AML-193 (cell line): ENCODE results near the gene REN.

Experiments
- DNase-seq, 2 experiments: peaks; one replicate each; lab custom pipeline; 2025; lab: John Stamatoyannopoulos, UW

REN gene

GRCh38 chr1:204131978-204132377 lies 34.2 kb downstream of the REN start:
- DNase-seq, result no peak

GRCh38 chr1:204130981-204131892 lies 34.9 kb downstream of the REN start:
- no peak for DNase-seq

- no peak for DNase-seq
Measured at GRCh38 chr1:204130178-204130577, 36.0 kb downstream of the REN start.

GRCh38 chr1:204128964-204129896 lies 36.9 kb downstream of the REN start:
- peak; percentile 5 to 47 for DNase-seq

- DNase-seq, result no peak
Measured at GRCh38 chr1:204128464-204128963, 37.6 kb downstream of the REN start.

GRCh38 chr1:204127597-204128242 lies 38.4 kb downstream of the REN start:
- peak; percentile 31 for DNase-seq

- no peak for DNase-seq
Measured at GRCh38 chr1:204126956-204127355, 39.2 kb downstream of the REN start.

- DNase-seq, result no peak
Measured at GRCh38 chr1:204126386-204126785, 39.8 kb downstream of the REN start.

GRCh38 chr1:204125759-204126351 lies 40.3 kb downstream of the REN start:
- no peak for DNase-seq

- DNase-seq, result no peak
Measured at GRCh38 chr1:204124639-204125038, 41.5 kb downstream of the REN start.

GRCh38 chr1:204123376-204123775 lies 42.8 kb downstream of the REN start:
- DNase-seq, result peak in 1 of 2 experiments; percentile 5

- DNase-seq, result no peak
Measured at GRCh38 chr1:204121840-204122555, 44.1 kb downstream of the REN start.

- no peak for DNase-seq
Measured at GRCh38 chr1:204116539-204116938, 49.6 kb downstream of the REN start.

- DNase-seq, result peak in 1 of 2 experiments; percentile 7
Measured at GRCh38 chr1:204115116-204115515, 51.0 kb downstream of the REN start.

GRCh38 chr1:204114606-204115005 lies 51.5 kb downstream of the REN start:
- peak; percentile 37 to 64 for DNase-seq

GRCh38 chr1:204113896-204114295 lies 52.2 kb downstream of the REN start:
- no peak for DNase-seq

- DNase-seq, result no peak
Measured at GRCh38 chr1:204112876-204113730, 53.0 kb downstream of the REN start.

GRCh38 chr1:204110894-204111633 lies 55.1 kb downstream of the REN start:
- DNase-seq, result no peak
